Activated CD8-positive, alpha-beta memory T cell treated with anti-CD3 and anti-CD28 coated beads for 24 hours (primary cell): ENCODE measurements around the gene POC1A.

Source experiments
- DNase-seq: peaks from one replicate; pipeline ENCODE4 v3.0.0-alpha.2; 2020

Gene POC1A

GRCh38 chr3:52083556-52084087 is 70.6 kb downstream of the POC1A start:
- no peak for DNase-seq

- DNase-seq, result no peak
Observed at GRCh38 chr3:52082951-52083350, 71.3 kb downstream of the POC1A start.

- no peak for DNase-seq
Observed at GRCh38 chr3:52080830-52081719, 73.1 kb downstream of the POC1A start.

- no peak for DNase-seq
Observed at GRCh38 chr3:52079958-52080357, 74.3 kb downstream of the POC1A start.

GRCh38 chr3:52078781-52079560 is 75.3 kb downstream of the POC1A start:
- DNase-seq, result no peak

- no peak for DNase-seq
Observed at GRCh38 chr3:52077925-52078324, 76.3 kb downstream of the POC1A start.

- DNase-seq, result no peak
Observed at GRCh38 chr3:52076896-52077780, 77.1 kb downstream of the POC1A start.

GRCh38 chr3:52073490-52073889 is 80.7 kb downstream of the POC1A start:
- DNase-seq, result no peak

GRCh38 chr3:52072471-52072870 is 81.8 kb downstream of the POC1A start:
- no peak for DNase-seq

- no peak for DNase-seq
Observed at GRCh38 chr3:52072020-52072419, 82.2 kb downstream of the POC1A start.

GRCh38 chr3:52070724-52071621 is 83.2 kb downstream of the POC1A start:
- no peak for DNase-seq

GRCh38 chr3:52069855-52070254 is 84.4 kb downstream of the POC1A start:
- no peak for DNase-seq

- DNase-seq, result no peak
Observed at GRCh38 chr3:52069135-52069534, 85.1 kb downstream of the POC1A start.

- DNase-seq, result no peak
Observed at GRCh38 chr3:52068730-52069129, 85.5 kb downstream of the POC1A start.

- DNase-seq, result no peak
Observed at GRCh38 chr3:52068055-52068571, 86.1 kb downstream of the POC1A start.

- no peak for DNase-seq
Observed at GRCh38 chr3:52067526-52067925, 86.7 kb downstream of the POC1A start.

GRCh38 chr3:52067046-52067445 is 87.2 kb downstream of the POC1A start:
- no peak for DNase-seq

GRCh38 chr3:52065264-52065756 is 88.9 kb downstream of the POC1A start:
- DNase-seq, result no peak

GRCh38 chr3:52064561-52064960 is 89.7 kb downstream of the POC1A start:
- no peak for DNase-seq

- no peak for DNase-seq
Observed at GRCh38 chr3:52063026-52063723, 91.0 kb downstream of the POC1A start.

- no peak for DNase-seq
Observed at GRCh38 chr3:52062505-52062904, 91.7 kb downstream of the POC1A start.
